H9 (cell line): ENCODE results near the gene NFASC. TPM values are rescaled to one million over a fixed set of nuclear protein-coding genes. Genes with fewer than 3 reads are reported as not detected.

Experiments
- DNase-seq: peaks from one replicate; pipeline ENCODE4 v3.0.0-alpha.2; 2017
- H2AFZ ChIP-seq: one replicate; pipeline ENCODE4 v1.6.1; 2013; ENCODE audit warnings: mild to moderate bottlenecking, low read length, control low read depth, moderate library complexity
- H2AK5ac ChIP-seq: 2 replicates; pipeline ENCODE4 v1.6.1; 2013; ENCODE audit warnings: low read length, control low read depth, mixed read lengths; ENCODE audit not compliant: insufficient read length
- H2BK120ac ChIP-seq: one replicate; pipeline ENCODE4 v1.6.1; 2013; ENCODE audit warnings: low read depth, mild to moderate bottlenecking, low read length, control low read depth, inconsistent platforms; ENCODE audit not compliant: poor library complexity, severe bottlenecking
- H2BK12ac ChIP-seq: 2 replicates; pipeline ENCODE4 v1.6.1; 2013; ENCODE audit warnings: low read length, control low read depth, mixed read lengths, low read depth; ENCODE audit not compliant: insufficient read length
- H2BK15ac ChIP-seq: 2 replicates; pipeline ENCODE4 v1.6.1; 2013; ENCODE audit warnings: low read depth, low read length, control low read depth
- H2BK20ac ChIP-seq: one replicate; pipeline ENCODE4 v1.6.1; 2013; ENCODE audit warnings: low read depth, mild to moderate bottlenecking, low read length, control low read depth, inconsistent platforms; ENCODE audit not compliant: poor library complexity, severe bottlenecking
- H2BK5ac ChIP-seq: 2 replicates; pipeline ENCODE4 v1.6.1; 2013; ENCODE audit warnings: low read length, control low read depth, mixed read lengths; ENCODE audit not compliant: insufficient read length
- H3K14ac ChIP-seq: 2 replicates; pipeline ENCODE4 v1.6.1; 2013; ENCODE audit warnings: low read length, control low read depth; ENCODE audit not compliant: insufficient read depth
- H3K18ac ChIP-seq: 2 replicates; pipeline ENCODE4 v1.6.1; 2013; ENCODE audit warnings: low read depth, mild to moderate bottlenecking, mixed read lengths, low read length, control low read depth; ENCODE audit not compliant: insufficient read length
- H3K23ac ChIP-seq: 2 replicates; pipeline ENCODE4 v1.6.1; 2013; ENCODE audit warnings: low read length, control low read depth, mixed read lengths, low read depth; ENCODE audit not compliant: insufficient read length
- H3K23me2 ChIP-seq: 2 replicates; pipeline ENCODE4 v1.6.1; 2013; ENCODE audit warnings: low read depth, mild to moderate bottlenecking, mixed read lengths, low read length, control low read depth; ENCODE audit not compliant: insufficient read length, poor library complexity, severe bottlenecking
- H3K27ac ChIP-seq: 2 replicates; pipeline ENCODE4 v1.5.1; 2013; ENCODE audit warnings: low read length, control low read depth, mixed read lengths, low read depth; ENCODE audit not compliant: insufficient read length
- H3K27me3 ChIP-seq: 2 replicates; pipeline ENCODE4 v1.6.1; 2013; ENCODE audit warnings: low read length, control low read depth, inconsistent platforms; ENCODE audit not compliant: insufficient read depth
- H3K4ac ChIP-seq: 2 replicates; pipeline ENCODE4 v1.6.1; 2013; ENCODE audit warnings: low read depth, mild to moderate bottlenecking, control low read depth, inconsistent platforms, low read length, moderate library complexity
- H3K4me1 ChIP-seq: 2 replicates; pipeline ENCODE4 v1.6.1; 2013; ENCODE audit warnings: low read length, control low read depth, inconsistent platforms; ENCODE audit not compliant: insufficient read depth
- H3K4me2 ChIP-seq: 2 replicates; pipeline ENCODE4 v1.6.1; 2013; ENCODE audit warnings: low read length, control low read depth, mixed read lengths; ENCODE audit not compliant: insufficient read length, insufficient read depth
- H3K56ac ChIP-seq: 2 replicates; pipeline ENCODE4 v1.6.1; 2013; ENCODE audit warnings: low read depth, mild to moderate bottlenecking, mixed read lengths, low read length, control low read depth; ENCODE audit not compliant: insufficient read length
- H3K79me1 ChIP-seq: 2 replicates; pipeline ENCODE4 v1.6.1; 2013; ENCODE audit warnings: low read depth, mild to moderate bottlenecking, moderate library complexity, low read length, control low read depth, inconsistent platforms; ENCODE audit not compliant: insufficient read depth, poor library complexity, severe bottlenecking
- H3K79me2 ChIP-seq: 2 replicates; pipeline ENCODE4 v1.6.1; 2013; ENCODE audit warnings: low read length, control low read depth, inconsistent platforms; ENCODE audit not compliant: insufficient read depth
- H3K9ac ChIP-seq: 2 replicates; pipeline ENCODE4 v1.6.1; 2013; ENCODE audit warnings: low read length, control low read depth, mixed read lengths; ENCODE audit not compliant: insufficient read length; ENCODE audit errors: extremely low read depth
- H3K9me3 ChIP-seq: one replicate; pipeline ENCODE4 v1.6.1; 2013; ENCODE audit warnings: low read depth, low read length, inconsistent platforms; ENCODE audit not compliant: control insufficient read depth
- H3T11ph ChIP-seq: one replicate; pipeline ENCODE4 v1.6.1; 2013; ENCODE audit warnings: mild to moderate bottlenecking, low read length, control low read depth, inconsistent platforms
- H4K20me1 ChIP-seq: one replicate; pipeline ENCODE4 v1.6.1; 2013; ENCODE audit not compliant: control insufficient read depth, insufficient read length, insufficient read depth
- H4K5ac ChIP-seq: 2 replicates; pipeline ENCODE4 v1.6.1; 2013; ENCODE audit warnings: low read depth, mild to moderate bottlenecking, mixed read lengths, low read length, control low read depth; ENCODE audit not compliant: insufficient read length
- H4K8ac ChIP-seq: replicated peaks from 2 replicates; pipeline ENCODE4 v1.6.1; 2013; ENCODE audit warnings: low read length, control low read depth, mixed read lengths, low read depth; ENCODE audit not compliant: insufficient read length
- H4K91ac ChIP-seq: 2 replicates; pipeline ENCODE4 v1.6.1; 2013; ENCODE audit warnings: low read depth, mild to moderate bottlenecking, moderate library complexity, mixed read lengths, low read length, control low read depth; ENCODE audit not compliant: insufficient read length
- H3K27ac Mint-ChIP-seq, 3 experiments: 2 replicates in 2 of 3; 3 replicates in 1 of 3; pipeline ENCODE4 v1.8.0; 2020 to 2021; ENCODE audit warnings: mixed read lengths in 3 of 3, mild to moderate bottlenecking in 1 of 3, moderate library complexity in 1 of 3
- H3K27me3 Mint-ChIP-seq: 2 replicates; pipeline ENCODE4 v1.8.0; 2021; ENCODE audit warnings: low read depth, mild to moderate bottlenecking, moderate library complexity, mixed read lengths
- H3K36me3 Mint-ChIP-seq, 3 experiments: 2 replicates in 2 of 3; 3 replicates in 1 of 3; pipeline ENCODE4 v1.8.0; 2020 to 2021; ENCODE audit warnings: low read depth in 3 of 3, mixed read lengths in 3 of 3; ENCODE audit not compliant: insufficient read depth in 1 of 3
- H3K4me1 Mint-ChIP-seq, 2 experiments: 2 replicates each; pipeline ENCODE4 v1.8.0; 2020; ENCODE audit warnings: mixed read lengths in 2 of 2
- H3K4me3 Mint-ChIP-seq, 2 experiments: 2 replicates in 1 of 2; 3 replicates in 1 of 2; pipeline ENCODE4 v1.8.0; 2020 to 2021; ENCODE audit warnings: mild to moderate bottlenecking in 2 of 2, mixed read lengths in 2 of 2, moderate library complexity in 1 of 2
- H3K9me3 Mint-ChIP-seq, 2 experiments: 2 replicates in 1 of 2; 3 replicates in 1 of 2; pipeline ENCODE4 v1.8.0; 2020; ENCODE audit warnings: mild to moderate bottlenecking in 2 of 2, mixed read lengths in 2 of 2, moderate library complexity in 1 of 2
- WGBS: extraction: QIAGEN DNeasy Blood & Tissue Kit; methylation state at CpG from one replicate; pipeline ENCODE4 v1.1.7; 2013; ENCODE audit warnings: missing lambda C conversion rate, low lambda C conversion rate, mixed read lengths; ENCODE audit not compliant: insufficient read length; ENCODE audit errors: extremely low coverage; 5-methylcytosine and 5-hydroxymethylcytosine counted together
- total RNA-seq: library from RNA; stranded (reverse); gene quantifications from 2 replicates; pipeline ENCODE4 v1.2.1, GENCODE V29; 2021
- TF ChIP-seq, protein P1 (sequence below): fragments of 200-600 bp; sonication (generic); conservative IDR thresholded peaks from 3 replicates; pipeline ENCODE4 v1.8.0; 2021; ENCODE audit warnings: antibody characterized with exemption, mild to moderate bottlenecking

The NFASC gene
- total RNA-seq, 1 experiment from 2014 or later, result 5.0 TPM

DNA sequence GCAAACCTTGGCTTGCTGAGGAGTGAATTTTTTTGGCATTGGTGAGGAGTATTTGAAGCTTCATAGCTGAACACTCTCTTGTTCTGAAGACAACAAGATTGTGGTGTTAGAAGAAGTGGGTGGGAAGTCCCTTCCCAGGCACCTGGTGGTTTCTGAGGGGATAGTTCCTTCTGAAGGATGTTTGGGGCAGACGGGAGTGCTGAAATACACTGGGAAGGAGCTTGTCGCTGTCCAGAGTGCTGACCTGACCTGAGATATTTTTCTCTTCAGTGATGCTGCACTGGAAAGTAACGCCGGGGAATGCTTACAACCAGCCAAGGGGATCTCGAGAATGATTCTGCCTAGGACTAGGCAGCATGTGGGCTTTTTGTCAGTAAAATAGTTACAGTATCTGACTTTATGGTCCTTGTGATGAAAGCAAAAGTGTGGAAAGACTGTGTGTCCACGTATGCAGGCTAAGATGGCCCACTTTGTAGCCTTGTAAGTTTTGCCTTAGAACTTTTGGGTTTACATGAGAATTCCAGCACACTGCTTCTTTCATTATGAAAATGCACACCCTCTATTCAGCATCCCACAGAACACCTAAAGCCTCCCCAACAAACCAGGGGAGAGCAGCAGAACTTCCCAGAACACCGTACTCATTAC, 33.1 kb upstream of the NFASC start:
- Histone ChIP-seq H3K56ac (no peak overlapping the region), H3T11ph (no peak overlapping the region), H3K23me2 (no peaks in the 10 kb centered on the region), H3K14ac (no peak overlapping the region), H3K79me1 (no peaks in the 10 kb centered on the region), H2BK12ac (no peak overlapping the region), H3K18ac (no peak overlapping the region), H2AK5ac (no peak overlapping the region), H4K5ac (no peak overlapping the region), H3K4me1 (no peaks in the 10 kb centered on the region; the same call in 1 of the 2 replicates), H2AFZ (no peak overlapping the region), H3K23ac (no peak overlapping the region), H4K8ac (no peak overlapping the region), H4K91ac (no peak overlapping the region), H3K27me3 (no peaks in the 10 kb centered on the region), H2BK15ac (no peak overlapping the region), H4K20me1 (no peaks in the 10 kb centered on the region), H3K27ac (no peak overlapping the region), H2BK20ac (no peak overlapping the region), H2BK120ac (no peak overlapping the region), H3K9me3 (no peaks in the 10 kb centered on the region), H3K79me2 (no peaks in the 10 kb centered on the region), H3K4ac (no peak overlapping the region), H3K9ac (no peak overlapping the region), H2BK5ac (no peak overlapping the region), H3K4me2 (no peak overlapping the region)
- H3K36me3 Mint-ChIP-seq, result no peaks in the 10 kb centered on the region
- no peak overlapping the region for H3K4me3 Mint-ChIP-seq
- H3K4me1 Mint-ChIP-seq, result peaks cover 10 to 23% of the 10 kb centered on the region in 2 experiments
- peak; percentile 76 for DNase-seq
- TF ChIP-seq, protein P1, sequence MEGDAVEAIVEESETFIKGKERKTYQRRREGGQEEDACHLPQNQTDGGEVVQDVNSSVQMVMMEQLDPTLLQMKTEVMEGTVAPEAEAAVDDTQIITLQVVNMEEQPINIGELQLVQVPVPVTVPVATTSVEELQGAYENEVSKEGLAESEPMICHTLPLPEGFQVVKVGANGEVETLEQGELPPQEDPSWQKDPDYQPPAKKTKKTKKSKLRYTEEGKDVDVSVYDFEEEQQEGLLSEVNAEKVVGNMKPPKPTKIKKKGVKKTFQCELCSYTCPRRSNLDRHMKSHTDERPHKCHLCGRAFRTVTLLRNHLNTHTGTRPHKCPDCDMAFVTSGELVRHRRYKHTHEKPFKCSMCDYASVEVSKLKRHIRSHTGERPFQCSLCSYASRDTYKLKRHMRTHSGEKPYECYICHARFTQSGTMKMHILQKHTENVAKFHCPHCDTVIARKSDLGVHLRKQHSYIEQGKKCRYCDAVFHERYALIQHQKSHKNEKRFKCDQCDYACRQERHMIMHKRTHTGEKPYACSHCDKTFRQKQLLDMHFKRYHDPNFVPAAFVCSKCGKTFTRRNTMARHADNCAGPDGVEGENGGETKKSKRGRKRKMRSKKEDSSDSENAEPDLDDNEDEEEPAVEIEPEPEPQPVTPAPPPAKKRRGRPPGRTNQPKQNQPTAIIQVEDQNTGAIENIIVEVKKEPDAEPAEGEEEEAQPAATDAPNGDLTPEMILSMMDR, result peak; percentile 56
- H3K27me3 Mint-ChIP-seq, result no peaks in the 10 kb centered on the region
- H3K9me3 Mint-ChIP-seq, result no peaks in the 10 kb centered on the region
- no CpG with 5 or more reads among the region's 7 CpGs for WGBS
- peak overlapping the region in 1 of 3 experiments; percentile 4; a peak in 1 of 7 replicates for H3K27ac Mint-ChIP-seq
